ENCODE data around the gene ACTN2. TPM values are rescaled to one million over a fixed set of nuclear protein-coding genes. Genes with fewer than 3 reads are reported as not detected.

Gene ACTN2
- total RNA-seq, 1 donor = not detected

DNA sequence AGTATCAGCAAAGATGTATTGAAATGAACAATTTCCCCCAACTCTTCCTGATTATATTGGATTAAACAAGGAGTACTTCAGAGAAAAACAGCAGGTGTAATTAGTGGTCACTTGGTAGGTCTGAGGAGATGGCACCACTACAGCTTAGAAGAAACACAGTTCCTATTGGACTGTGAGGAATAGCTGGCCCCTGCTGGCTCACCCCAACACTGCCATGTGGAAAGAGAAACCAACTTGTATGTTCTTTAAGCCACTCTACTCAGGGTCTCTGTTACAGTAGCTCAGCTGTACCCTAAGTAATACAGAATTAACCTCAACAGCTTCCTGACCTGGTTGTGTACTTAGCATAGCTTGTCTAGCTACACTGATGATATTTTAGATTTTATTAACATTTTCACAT lies 82.3 kb downstream of the ACTN2 start:
- no peaks in the 10 kb centered on the region for H3K36me3 ChIP-seq (ENCODE audit: insufficient read depth, low read length)
- H3K79me2 ChIP-seq (ENCODE audit: insufficient read depth, low read length) = no peaks in the 10 kb centered on the region
- H4K20me1 ChIP-seq (ENCODE audit: insufficient read depth, low read length) = no peaks in the 10 kb centered on the region
- H3K9me3 ChIP-seq (ENCODE audit: low read depth, low read length) = no peaks in the 10 kb centered on the region
- no peak overlapping the region for H3K4me3 ChIP-seq (ENCODE audit: insufficient read depth, low read length)
- no peak overlapping the region for H3K4me2 ChIP-seq (ENCODE audit: insufficient read depth, low read length)
- no peaks in the 10 kb centered on the region for H3K27me3 ChIP-seq (ENCODE audit: insufficient read depth, low read length)
- no peak overlapping the region for H3K27ac ChIP-seq (ENCODE audit: low read depth, low read length)
- TF ChIP-seq, protein P1, sequence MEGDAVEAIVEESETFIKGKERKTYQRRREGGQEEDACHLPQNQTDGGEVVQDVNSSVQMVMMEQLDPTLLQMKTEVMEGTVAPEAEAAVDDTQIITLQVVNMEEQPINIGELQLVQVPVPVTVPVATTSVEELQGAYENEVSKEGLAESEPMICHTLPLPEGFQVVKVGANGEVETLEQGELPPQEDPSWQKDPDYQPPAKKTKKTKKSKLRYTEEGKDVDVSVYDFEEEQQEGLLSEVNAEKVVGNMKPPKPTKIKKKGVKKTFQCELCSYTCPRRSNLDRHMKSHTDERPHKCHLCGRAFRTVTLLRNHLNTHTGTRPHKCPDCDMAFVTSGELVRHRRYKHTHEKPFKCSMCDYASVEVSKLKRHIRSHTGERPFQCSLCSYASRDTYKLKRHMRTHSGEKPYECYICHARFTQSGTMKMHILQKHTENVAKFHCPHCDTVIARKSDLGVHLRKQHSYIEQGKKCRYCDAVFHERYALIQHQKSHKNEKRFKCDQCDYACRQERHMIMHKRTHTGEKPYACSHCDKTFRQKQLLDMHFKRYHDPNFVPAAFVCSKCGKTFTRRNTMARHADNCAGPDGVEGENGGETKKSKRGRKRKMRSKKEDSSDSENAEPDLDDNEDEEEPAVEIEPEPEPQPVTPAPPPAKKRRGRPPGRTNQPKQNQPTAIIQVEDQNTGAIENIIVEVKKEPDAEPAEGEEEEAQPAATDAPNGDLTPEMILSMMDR (IDR thresholded peaks at IDR 0.05; ENCODE audit: extremely low read depth, low read depth, low read length) = no peak
- DNase-seq (ENCODE audit: insufficient read length, low spot score, missing footprints) = no peak
- no peak overlapping the region for H2AFZ ChIP-seq (ENCODE audit: low read length)
- no peaks in the 10 kb centered on the region for H3K4me1 ChIP-seq (ENCODE audit: insufficient read depth, low read length)

DNA sequence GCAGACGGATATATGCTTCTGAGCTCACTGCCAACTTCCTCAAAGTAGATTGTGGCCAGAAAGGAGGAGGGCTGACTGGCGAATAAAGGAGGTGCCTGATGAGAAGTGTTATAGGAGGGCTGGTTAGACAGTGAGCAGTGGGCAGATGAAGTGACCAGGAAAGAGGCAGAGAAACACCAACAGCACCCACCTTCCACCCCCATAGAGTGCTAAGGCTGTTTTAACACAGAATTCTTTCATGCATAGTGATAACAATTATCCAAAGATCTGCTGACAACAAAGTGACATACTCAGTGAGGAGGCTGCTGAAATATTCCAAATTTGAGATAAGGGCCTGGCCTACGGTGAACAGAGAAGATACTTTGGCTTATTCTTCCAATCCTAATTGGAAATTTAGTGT lies 87.6 kb downstream of the ACTN2 start:
- Histone ChIP-seq H3K79me2 (ENCODE audit: insufficient read depth, low read length) (no peaks in the 10 kb centered on the region), H4K20me1 (ENCODE audit: insufficient read depth, low read length) (no peaks in the 10 kb centered on the region), H3K9me3 (ENCODE audit: low read depth, low read length) (no peaks in the 10 kb centered on the region), H3K27me3 (ENCODE audit: insufficient read depth, low read length) (no peaks in the 10 kb centered on the region), H2AFZ (ENCODE audit: low read length) (no peak overlapping the region), H3K4me2 (ENCODE audit: insufficient read depth, low read length) (no peak overlapping the region), H3K27ac (ENCODE audit: low read depth, low read length) (no peak overlapping the region), H3K4me1 (ENCODE audit: insufficient read depth, low read length) (no peaks in the 10 kb centered on the region), H3K4me3 (ENCODE audit: insufficient read depth, low read length) (no peak overlapping the region), H3K36me3 (ENCODE audit: insufficient read depth, low read length) (no peaks in the 10 kb centered on the region)
- DNase-seq (ENCODE audit: insufficient read length, low spot score, missing footprints) = no peak
- TF ChIP-seq, protein P1 (IDR thresholded peaks at IDR 0.05; ENCODE audit: extremely low read depth, low read depth, low read length) = no peak

DNA sequence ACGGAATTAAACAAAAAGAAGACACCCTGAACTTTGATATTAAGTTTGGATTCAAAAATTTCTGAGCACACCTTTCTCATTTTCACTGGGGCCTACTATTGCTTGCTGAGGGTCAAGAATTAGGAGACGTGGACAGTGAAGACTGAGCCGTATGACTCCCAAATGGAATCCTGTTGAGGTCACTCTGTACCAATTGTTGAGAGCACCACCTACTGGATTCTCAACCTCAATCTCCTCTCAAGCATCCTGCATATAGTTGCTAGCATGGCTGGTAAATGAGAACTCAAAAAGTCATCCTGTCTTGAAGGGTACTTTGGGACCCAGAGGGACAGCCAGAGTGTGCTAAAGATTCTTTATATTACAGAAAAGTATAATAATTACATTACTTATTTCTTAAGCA lies 88.6 kb downstream of the ACTN2 start:
- Histone ChIP-seq H3K4me2 (ENCODE audit: insufficient read depth, low read length) (no peak overlapping the region), H3K27me3 (ENCODE audit: insufficient read depth, low read length) (no peaks in the 10 kb centered on the region), H2AFZ (ENCODE audit: low read length) (no peak overlapping the region), H3K27ac (ENCODE audit: low read depth, low read length) (no peak overlapping the region), H3K9me3 (ENCODE audit: low read depth, low read length) (no peaks in the 10 kb centered on the region), H3K4me1 (ENCODE audit: insufficient read depth, low read length) (no peaks in the 10 kb centered on the region), H4K20me1 (ENCODE audit: insufficient read depth, low read length) (no peaks in the 10 kb centered on the region), H3K36me3 (ENCODE audit: insufficient read depth, low read length) (no peaks in the 10 kb centered on the region), H3K79me2 (ENCODE audit: insufficient read depth, low read length) (no peaks in the 10 kb centered on the region), H3K4me3 (ENCODE audit: insufficient read depth, low read length) (no peak overlapping the region)
- TF ChIP-seq, protein P1 (IDR thresholded peaks at IDR 0.05; ENCODE audit: extremely low read depth, low read depth, low read length) = peak; percentile 34
- peak; percentile 87 for DNase-seq (ENCODE audit: insufficient read length, low spot score, missing footprints)

DNA sequence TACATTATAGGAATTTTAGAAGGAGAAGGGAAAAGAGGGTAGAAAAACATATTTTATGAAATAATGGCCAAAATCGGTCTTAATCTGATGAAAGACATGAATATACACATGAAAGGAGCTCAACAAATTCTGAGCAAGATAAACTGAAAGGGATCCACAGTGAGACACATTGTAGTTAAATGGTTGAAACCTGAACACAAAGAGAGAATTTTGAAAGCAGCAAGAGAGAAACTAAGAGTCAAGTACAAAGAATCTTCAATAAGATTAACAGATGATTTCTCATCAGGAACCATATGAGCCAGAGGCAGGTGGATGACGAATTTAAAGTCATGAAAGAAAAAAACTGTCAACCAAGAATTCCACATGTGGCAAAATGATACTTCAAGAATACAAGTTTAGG lies 93.0 kb downstream of the ACTN2 start:
- Histone ChIP-seq H3K79me2 (ENCODE audit: insufficient read depth, low read length) (no peaks in the 10 kb centered on the region), H2AFZ (ENCODE audit: low read length) (no peak overlapping the region), H3K4me2 (ENCODE audit: insufficient read depth, low read length) (no peak overlapping the region), H3K4me1 (ENCODE audit: insufficient read depth, low read length) (no peaks in the 10 kb centered on the region), H3K4me3 (ENCODE audit: insufficient read depth, low read length) (no peak overlapping the region), H3K27me3 (ENCODE audit: insufficient read depth, low read length) (no peaks in the 10 kb centered on the region), H4K20me1 (ENCODE audit: insufficient read depth, low read length) (no peaks in the 10 kb centered on the region), H3K9me3 (ENCODE audit: low read depth, low read length) (no peaks in the 10 kb centered on the region), H3K27ac (ENCODE audit: low read depth, low read length) (no peak overlapping the region), H3K36me3 (ENCODE audit: insufficient read depth, low read length) (no peaks in the 10 kb centered on the region)
- TF ChIP-seq, protein P1 (IDR thresholded peaks at IDR 0.05; ENCODE audit: extremely low read depth, low read depth, low read length) = no peak
- no peak for DNase-seq (ENCODE audit: insufficient read length, low spot score, missing footprints)
